Fibroblast of lung (primary cell): Measurements from ENCODE around the gene LDLRAD4. TPM values are rescaled to one million over a fixed set of nuclear protein-coding genes. Genes with fewer than 3 reads are reported as not detected.

Source experiments
- DNase-seq, 2 donors: peaks; one replicate each; pipeline versions ENCODE4 v3.0.0 to v3.0.0-alpha.2; 2010; ENCODE audit warnings: low read depth in 2 of 2
- H2AFZ ChIP-seq: 2 replicates; pipeline ENCODE4 v1.5.1; 2012; ENCODE audit warnings: low read length, control low read depth, inconsistent platforms
- H3K27ac ChIP-seq: 2 replicates; pipeline ENCODE4 v1.5.1; 2011; ENCODE audit warnings: low read length, control low read depth; ENCODE audit not compliant: insufficient read depth
- H3K27me3 ChIP-seq: 2 replicates; pipeline ENCODE4 v1.5.1; 2011; ENCODE audit warnings: mild to moderate bottlenecking, low read length; ENCODE audit not compliant: control insufficient read depth, insufficient read depth
- H3K36me3 ChIP-seq: 2 replicates; pipeline ENCODE4 v1.5.1; 2011; ENCODE audit warnings: low read length; ENCODE audit not compliant: control insufficient read depth, insufficient read depth
- H3K4me1 ChIP-seq: 2 replicates; pipeline ENCODE4 v1.5.1; 2011; ENCODE audit warnings: low read length; ENCODE audit not compliant: control insufficient read depth, insufficient read depth; ENCODE audit errors: extremely low read depth
- H3K4me2 ChIP-seq: 2 replicates; pipeline ENCODE4 v1.5.1; 2011; ENCODE audit warnings: low read length, control low read depth; ENCODE audit not compliant: insufficient read depth; ENCODE audit errors: extremely low read depth
- H3K4me3 ChIP-seq, 4 experiments: fragments of 200-600 bp in 1 of 4; sonication (generic) in 1 of 4; replicated peaks in 1 of 4; 2 replicates each; pipeline ENCODE4 v1.5.1; 2011 to 2016; ENCODE audit warnings: low read length in 4 of 4, low read depth in 3 of 4, mild to moderate bottlenecking in 3 of 4, control low read depth in 2 of 4, inconsistent platforms in 1 of 4, mixed read lengths in 1 of 4; ENCODE audit not compliant: insufficient read depth in 1 of 4; ENCODE audit errors: control extremely low read depth in 1 of 4
- H3K79me2 ChIP-seq: 2 replicates; pipeline ENCODE4 v1.5.1; 2012; ENCODE audit warnings: mild to moderate bottlenecking, low read length, inconsistent platforms; ENCODE audit not compliant: control insufficient read depth, insufficient read depth
- H3K9ac ChIP-seq: 2 replicates; pipeline ENCODE4 v1.5.1; 2011; ENCODE audit warnings: mild to moderate bottlenecking, low read length, control low read depth; ENCODE audit not compliant: insufficient read depth
- H3K9me3 ChIP-seq: 2 replicates; pipeline ENCODE4 v1.5.1; 2012; ENCODE audit warnings: low read depth, low read length; ENCODE audit not compliant: control insufficient read depth, insufficient read depth
- H4K20me1 ChIP-seq: 2 replicates; pipeline ENCODE4 v1.5.1; 2011; ENCODE audit warnings: low read length; ENCODE audit not compliant: control insufficient read depth, insufficient read depth; ENCODE audit errors: extremely low read depth
- CTCF ChIP-seq, 2 donors: IDR thresholded peaks in 1 of 2; conservative IDR thresholded peaks in 1 of 2; 1 replicate in 1 of 2; 2 replicates in 1 of 2; pipeline ENCODE4 v1.5.1; 2011 to 2012; ENCODE audit warnings: low read length in 2 of 2, control low read depth in 1 of 2, inconsistent platforms in 1 of 2, low read depth in 1 of 2, mild to moderate bottlenecking in 1 of 2
- EZH2 ChIP-seq: IDR thresholded peaks from 2 replicates; pipeline ENCODE4 v1.5.1; 2012; ENCODE audit warnings: low read length, control low read depth, mild to moderate bottlenecking; ENCODE audit errors: missing control alignments
- polyA plus RNA-seq, 2 donors: library from polyadenylated mRNA; depleted of rRNA in 1 of 2; stranded (reverse) in 1 of 2; unstranded in 1 of 2; fragments of >200 nt; gene quantifications; 2 replicates each; pipeline ENCODE4 v1.2.1, GENCODE V29; 2011 to 2012; ENCODE audit warnings: missing spikeins in 1 of 2
- total RNA-seq: library from RNA; depleted of rRNA; stranded (reverse); fragments of >200 nt; gene quantifications from 2 replicates; pipeline ENCODE4 v1.2.1, GENCODE V29; 2014

Gene LDLRAD4
- total and polyA plus RNA-seq, 2 donors (not counting 1 experiment from before 2014, with no cell fraction given) = not detected

- no peak overlapping the region for H3K4me3 ChIP-seq
Observed at GRCh38 chr18:13379062-13379865, 160.7 kb downstream of the LDLRAD4 start.

GRCh38 chr18:13379930-13380690 is 161.6 kb downstream of the LDLRAD4 start:
- TF ChIP-seq CTCF (conservative IDR thresholded peaks at IDR 0.05 in 1 of 2, IDR thresholded peaks at IDR 0.05 in 1 of 2; ENCODE audit: low read depth in 1 of 2, low read length in 2 of 2) = no peak
- TF ChIP-seq EZH2 = no peak

More at GRCh38 chr18:13379062-13379865, 160.7 kb downstream of the LDLRAD4 start:
- no peak for DNase-seq
- Histone ChIP-seq H4K20me1 (no peaks in the 10 kb centered on the region), H3K4me2 (no peak overlapping the region), H3K9me3 (no peaks in the 10 kb centered on the region), H3K27me3 (no peaks in the 10 kb centered on the region), H2AFZ (no peak overlapping the region), H3K79me2 (no peaks in the 10 kb centered on the region), H3K9ac (no peak overlapping the region), H3K27ac (no peak overlapping the region), H3K36me3 (no peaks in the 10 kb centered on the region), H3K4me1 (peaks cover 6% of the 10 kb centered on the region)
- no peak for TF ChIP-seq EZH2
- no peak for TF ChIP-seq CTCF (conservative IDR thresholded peaks at IDR 0.05 in 1 of 2, IDR thresholded peaks at IDR 0.05 in 1 of 2; ENCODE audit: low read depth in 1 of 2, low read length in 2 of 2)

GRCh38 chr18:13380691-13381070 is 162.1 kb downstream of the LDLRAD4 start:
- no peaks in the 10 kb centered on the region for H3K9me3 ChIP-seq
- no peak for DNase-seq
- no peak overlapping the region for H3K4me2 ChIP-seq
- H2AFZ ChIP-seq = no peak overlapping the region
- H4K20me1 ChIP-seq = no peaks in the 10 kb centered on the region
- no peak overlapping the region for H3K27ac ChIP-seq
- peaks cover 2% of the 10 kb centered on the region for H3K4me1 ChIP-seq
- H3K4me3 ChIP-seq = no peak overlapping the region
- no peaks in the 10 kb centered on the region for H3K36me3 ChIP-seq
- no peaks in the 10 kb centered on the region for H3K79me2 ChIP-seq
- no peak overlapping the region for H3K9ac ChIP-seq
- no peaks in the 10 kb centered on the region for H3K27me3 ChIP-seq
- no peak for TF ChIP-seq CTCF (conservative IDR thresholded peaks at IDR 0.05 in 1 of 2, IDR thresholded peaks at IDR 0.05 in 1 of 2; ENCODE audit: low read depth in 1 of 2, low read length in 2 of 2)
- no peak for TF ChIP-seq EZH2

More at GRCh38 chr18:13379930-13380690, 161.6 kb downstream of the LDLRAD4 start:
- Histone ChIP-seq H4K20me1 (no peaks in the 10 kb centered on the region), H3K9ac (no peak overlapping the region), H3K4me1 (peaks cover 6% of the 10 kb centered on the region), H3K36me3 (no peaks in the 10 kb centered on the region), H3K4me3 (no peak overlapping the region), H3K4me2 (no peak overlapping the region), H2AFZ (no peak overlapping the region), H3K27ac (no peak overlapping the region), H3K27me3 (no peaks in the 10 kb centered on the region), H3K9me3 (no peaks in the 10 kb centered on the region), H3K79me2 (no peaks in the 10 kb centered on the region)
- no peak for DNase-seq
